GM21390 (cell line): ENCODE measurements around the gene CPXM1.

Experiments used
- ATAC-seq: cut with Tn5 transposase; IDR thresholded peaks from one replicate; pipeline ENCODE4 v1.9.1; 2021; ENCODE audit not compliant: unreplicated experiment

CPXM1 gene

DNA sequence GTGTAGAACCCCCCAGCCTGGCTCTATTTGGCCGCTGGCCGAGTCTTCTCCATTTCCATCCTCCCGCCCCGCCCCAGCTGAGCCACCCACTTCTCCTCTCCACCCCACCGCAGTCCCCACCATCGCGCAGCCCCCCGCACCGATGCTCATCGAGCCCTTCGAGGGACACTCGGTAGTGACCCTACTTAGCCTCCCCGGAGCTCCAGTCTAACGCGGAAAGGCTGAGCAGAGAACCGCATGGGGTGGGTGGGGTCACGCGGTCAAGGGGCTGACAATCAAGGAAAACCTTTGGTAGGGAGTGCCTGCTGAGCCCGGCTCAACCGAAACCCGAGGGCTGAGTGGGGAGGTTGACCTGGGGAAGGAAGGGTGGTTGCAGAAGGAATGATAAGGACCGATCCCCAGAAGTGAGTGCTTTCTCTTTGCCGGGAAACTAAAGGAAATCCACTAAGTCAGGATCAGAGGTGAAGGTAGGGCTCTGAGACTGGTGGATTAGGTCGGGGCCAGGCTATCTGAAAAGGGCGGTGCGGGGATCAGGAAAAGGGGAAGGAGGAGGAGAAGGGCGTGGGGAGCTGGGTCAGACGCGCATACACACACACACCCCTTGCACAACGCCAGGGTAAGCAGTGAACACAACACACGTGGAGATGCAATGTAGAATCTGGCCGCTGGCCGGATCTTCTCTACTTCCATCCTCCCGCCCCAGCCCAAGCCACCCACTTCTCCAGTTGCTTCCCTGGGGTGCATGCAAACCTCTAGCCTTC, 49.8 kb downstream of the CPXM1 start:
- ATAC-seq = no peak

GRCh38 chr20:2749951-2750490, 50.4 kb downstream of the CPXM1 start:
- no peak for ATAC-seq

- ATAC-seq = no peak
Measured at GRCh38 chr20:2749343-2749950, 51.0 kb downstream of the CPXM1 start.

DNA sequence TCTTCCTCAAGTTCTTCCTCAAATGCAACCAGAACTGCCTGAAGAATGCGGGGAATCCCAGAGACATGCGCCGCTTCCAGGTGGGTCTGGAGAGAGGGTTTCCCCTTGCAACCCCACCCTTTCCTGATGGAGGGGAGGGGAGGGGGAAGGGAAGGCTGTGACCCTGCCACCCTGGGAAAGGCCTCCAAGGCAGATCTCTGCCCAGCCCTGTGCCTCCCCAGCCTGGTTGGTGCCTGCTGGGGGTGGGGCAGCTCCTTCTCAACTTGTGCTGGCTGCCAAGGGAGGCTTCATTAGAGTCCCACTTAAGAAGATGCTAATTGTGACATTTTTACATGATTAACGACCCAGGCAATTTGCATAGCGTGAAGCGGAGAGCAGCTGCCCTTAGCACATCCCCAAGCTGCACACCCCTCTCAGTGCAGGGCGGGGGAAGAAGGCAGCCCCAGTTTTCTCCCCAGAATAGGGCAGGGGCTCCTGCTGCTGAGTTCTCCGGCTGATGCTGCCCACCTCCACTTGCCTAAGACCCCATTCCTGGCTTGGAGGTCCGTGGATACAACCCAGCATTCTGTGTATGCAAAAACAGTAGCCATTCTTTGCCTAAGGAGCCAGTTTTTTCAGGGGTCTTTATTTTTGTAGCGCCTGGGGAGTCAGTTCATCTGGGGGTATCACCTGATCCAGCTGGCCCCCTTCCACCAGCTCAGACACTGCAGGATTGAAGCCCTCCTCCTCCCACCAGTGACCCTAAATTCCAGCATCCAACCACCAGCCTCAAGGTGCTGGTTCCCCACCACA, 51.7 kb downstream of the CPXM1 start:
- ATAC-seq = no peak

DNA sequence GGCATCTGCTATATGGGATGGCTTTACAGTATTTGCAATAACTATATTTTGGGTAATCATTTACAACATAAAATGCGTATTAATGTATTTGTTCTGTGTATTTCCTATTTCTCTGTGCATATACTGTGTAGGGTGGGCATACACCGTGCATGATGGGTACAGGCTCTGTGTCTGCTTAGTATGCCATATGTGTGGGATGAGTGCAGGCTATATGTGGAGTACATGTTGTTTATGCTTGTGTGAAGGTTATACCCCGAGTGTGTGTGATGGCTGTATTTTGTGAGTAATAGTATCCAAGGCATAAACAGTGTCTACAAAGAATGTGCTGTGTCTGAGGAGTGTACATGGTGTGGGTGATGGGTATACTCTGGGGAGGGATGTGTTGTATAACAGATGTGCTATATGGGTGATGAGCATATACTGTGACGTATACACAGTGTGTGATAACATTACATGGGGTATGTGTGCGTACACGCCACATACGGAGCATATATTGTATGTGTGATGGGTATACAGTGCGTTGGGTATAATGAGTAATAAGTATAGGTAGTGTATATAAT, 52.7 kb downstream of the CPXM1 start:
- ATAC-seq = no peak

- no peak for ATAC-seq
Measured at GRCh38 chr20:2746636-2747265, 53.7 kb downstream of the CPXM1 start.

DNA sequence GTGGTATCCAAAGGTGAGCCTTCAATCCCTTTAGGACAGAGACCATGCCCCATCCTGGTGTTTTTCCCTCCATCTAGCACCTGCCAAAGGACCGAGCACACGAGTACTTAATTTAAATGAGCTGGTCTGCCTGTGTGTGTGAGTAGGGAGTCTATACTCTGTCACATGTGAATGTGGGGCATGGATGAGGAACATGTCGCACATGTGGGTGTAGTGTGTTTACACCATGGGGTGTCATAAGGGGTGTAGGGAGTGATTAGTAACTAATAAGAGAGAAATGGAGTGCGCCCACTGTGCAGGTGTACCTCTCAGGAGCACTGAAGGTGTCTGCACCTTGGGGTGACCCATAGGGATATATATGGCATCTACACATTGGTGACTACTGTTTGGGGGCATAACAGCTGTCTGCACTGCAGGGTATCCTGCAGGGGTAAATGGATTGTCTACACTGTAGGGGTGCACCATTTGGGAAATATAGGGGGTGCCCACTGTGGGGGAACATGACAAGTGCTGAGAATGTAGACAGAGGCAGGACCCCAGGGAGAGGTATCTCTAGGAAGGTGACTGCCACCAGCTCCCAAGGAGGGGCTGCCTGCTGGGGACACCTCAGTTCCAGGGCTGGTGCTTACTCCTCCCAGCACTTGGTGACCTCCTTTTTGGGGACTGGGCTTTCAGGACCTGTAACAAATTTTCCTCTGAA, 54.3 kb downstream of the CPXM1 start:
- no peak for ATAC-seq

GRCh38 chr20:2745060-2745910, 55.1 kb downstream of the CPXM1 start:
- no peak for ATAC-seq
